Smooth muscle cell (in vitro differentiated cells): ENCODE data around the gene IDUA. TPM values are rescaled to one million over a fixed set of nuclear protein-coding genes. Genes with fewer than 3 reads are reported as not detected.

ENCODE experiments used
- DNase-seq: peaks from one replicate; lab custom pipeline; 2025; ENCODE audit not compliant: unreplicated experiment; lab: John Stamatoyannopoulos, UW
- H2AFZ ChIP-seq: fragments of 200-600 bp; sonication (generic); 2 replicates; pipeline ENCODE4 v1.6.0; 2016; ENCODE audit warnings: antibody characterized with exemption, low read depth, mild to moderate bottlenecking
- H3F3A ChIP-seq: fragments of 200-600 bp; sonication (generic); 2 replicates; pipeline ENCODE4 v1.6.0; 2017; ENCODE audit warnings: antibody characterized with exemption, low read depth
- H3K27ac ChIP-seq: fragments of 200-600 bp; sonication (generic); 2 replicates; pipeline ENCODE4 v1.5.1; 2016; ENCODE audit warnings: low read depth, mild to moderate bottlenecking
- H3K27me3 ChIP-seq: fragments of 200-600 bp; sonication (generic); 2 replicates; pipeline ENCODE4 v1.6.1; 2016; ENCODE audit warnings: low read depth, mild to moderate bottlenecking
- H3K36me3 ChIP-seq: fragments of 200-600 bp; sonication (generic); 2 replicates; pipeline ENCODE4 v1.5.1; 2016; ENCODE audit warnings: low read depth
- H3K4me1 ChIP-seq: fragments of 200-600 bp; sonication (generic); 2 replicates; pipeline ENCODE4 v1.5.1; 2016; ENCODE audit warnings: low read depth
- H3K4me2 ChIP-seq: fragments of 200-600 bp; sonication (generic); 2 replicates; pipeline ENCODE4 v1.6.0; 2016; ENCODE audit warnings: mild to moderate bottlenecking
- H3K4me3 ChIP-seq: fragments of 200-600 bp; sonication (generic); 2 replicates; pipeline ENCODE4 v1.5.1; 2016; ENCODE audit warnings: mild to moderate bottlenecking
- H3K79me2 ChIP-seq: fragments of 200-600 bp; sonication (generic); 2 replicates; pipeline ENCODE4 v1.6.0; 2016; ENCODE audit warnings: low read depth, mild to moderate bottlenecking
- H3K9ac ChIP-seq: fragments of 200-600 bp; sonication (generic); 2 replicates; pipeline ENCODE4 v1.6.0; 2016; ENCODE audit warnings: low read depth
- H3K9me3 ChIP-seq: fragments of 200-600 bp; sonication (generic); replicated peaks from 2 replicates; pipeline ENCODE4 v1.5.1; 2016; ENCODE audit warnings: low read depth
- H4K20me1 ChIP-seq: fragments of 200-600 bp; sonication (generic); 2 replicates; pipeline ENCODE4 v1.6.0; 2016; ENCODE audit warnings: low read depth
- WGBS: methylation state at CpG from one replicate; pipeline ENCODE4 v1.1.7; 2016; ENCODE audit warnings: low lambda C conversion rate; 5-methylcytosine and 5-hydroxymethylcytosine counted together
- polyA plus RNA-seq: library from polyadenylated mRNA; unstranded; fragments of >200 nt; fragmentation: Nextera tagmentation; extraction: Ambion mirVana; gene quantifications from 2 replicates; pipeline ENCODE4 v1.2.1, GENCODE V29; 2016
- total RNA-seq: library from RNA; depleted of rRNA; stranded (reverse); fragments of >200 nt; gene quantifications from 2 replicates; pipeline ENCODE4 v1.2.3, GENCODE V29; 2014
- TF ChIP-seq, protein P1 (sequence below): fragments of 200-600 bp; sonication (generic); IDR thresholded peaks from 2 replicates; pipeline ENCODE4 v1.5.1; 2017; ENCODE audit warnings: borderline replicate concordance, mild to moderate bottlenecking, antibody characterized with exemption; ENCODE audit not compliant: insufficient read depth, poor library complexity, severe bottlenecking

The IDUA gene
- total and polyA plus RNA-seq, 2 experiments from 2014 or later: 6.3 to 49.9 TPM

DNA sequence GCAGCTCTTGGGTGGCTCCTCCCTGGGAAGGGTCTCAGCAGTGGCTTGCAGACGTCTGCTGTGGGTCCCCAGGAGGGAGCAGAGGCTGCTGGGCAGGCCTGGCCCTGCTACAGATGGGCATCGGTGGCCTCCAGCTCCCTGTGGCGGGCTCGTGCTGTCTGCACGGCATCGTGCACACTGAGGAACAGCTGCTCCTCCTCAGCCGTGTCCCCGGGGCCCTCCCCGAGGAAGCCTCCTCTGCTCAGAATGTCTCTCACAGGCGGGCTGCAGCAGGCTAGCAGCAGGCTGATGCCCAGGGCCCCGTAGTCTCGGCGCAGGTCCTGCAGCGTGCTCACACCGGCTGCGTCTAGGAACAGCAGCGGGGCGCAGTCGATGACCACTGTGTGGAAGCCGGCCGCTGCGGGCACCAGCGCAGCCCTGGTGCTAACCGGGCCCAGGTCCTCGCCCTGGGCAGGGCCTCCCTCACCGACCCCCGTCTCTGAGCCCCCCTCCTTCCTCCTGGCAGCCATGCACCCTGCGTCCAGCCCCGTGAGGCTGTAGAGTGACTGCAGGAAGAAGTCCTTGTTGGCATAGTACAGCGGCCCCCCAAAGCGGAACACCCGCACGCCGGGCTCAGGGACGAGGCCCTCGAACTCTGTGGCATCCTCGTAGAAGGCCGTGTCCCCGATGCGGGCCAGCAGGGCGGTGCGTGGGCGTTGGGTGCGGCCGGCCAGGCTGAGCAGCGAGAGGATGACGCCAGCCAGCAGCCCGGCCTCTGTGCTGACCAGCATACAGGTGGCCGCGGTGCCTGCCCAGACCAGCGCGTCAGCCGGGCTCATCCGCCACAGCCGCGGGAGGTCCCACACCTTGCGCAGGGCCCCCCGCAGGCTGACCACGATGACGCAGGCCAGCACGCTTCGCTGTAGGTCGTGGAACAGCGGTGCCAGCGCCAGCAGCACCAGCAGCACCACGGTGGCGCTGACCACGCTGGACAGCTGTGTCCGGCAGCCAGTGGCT lies 2.2 kb downstream of the IDUA start:
- WGBS: 93% methylated on average over 62 of the region's 69 CpGs
- H3K9ac ChIP-seq: no peak overlapping the region
- no peak overlapping the region for H3K4me2 ChIP-seq
- TF ChIP-seq, protein P1, sequence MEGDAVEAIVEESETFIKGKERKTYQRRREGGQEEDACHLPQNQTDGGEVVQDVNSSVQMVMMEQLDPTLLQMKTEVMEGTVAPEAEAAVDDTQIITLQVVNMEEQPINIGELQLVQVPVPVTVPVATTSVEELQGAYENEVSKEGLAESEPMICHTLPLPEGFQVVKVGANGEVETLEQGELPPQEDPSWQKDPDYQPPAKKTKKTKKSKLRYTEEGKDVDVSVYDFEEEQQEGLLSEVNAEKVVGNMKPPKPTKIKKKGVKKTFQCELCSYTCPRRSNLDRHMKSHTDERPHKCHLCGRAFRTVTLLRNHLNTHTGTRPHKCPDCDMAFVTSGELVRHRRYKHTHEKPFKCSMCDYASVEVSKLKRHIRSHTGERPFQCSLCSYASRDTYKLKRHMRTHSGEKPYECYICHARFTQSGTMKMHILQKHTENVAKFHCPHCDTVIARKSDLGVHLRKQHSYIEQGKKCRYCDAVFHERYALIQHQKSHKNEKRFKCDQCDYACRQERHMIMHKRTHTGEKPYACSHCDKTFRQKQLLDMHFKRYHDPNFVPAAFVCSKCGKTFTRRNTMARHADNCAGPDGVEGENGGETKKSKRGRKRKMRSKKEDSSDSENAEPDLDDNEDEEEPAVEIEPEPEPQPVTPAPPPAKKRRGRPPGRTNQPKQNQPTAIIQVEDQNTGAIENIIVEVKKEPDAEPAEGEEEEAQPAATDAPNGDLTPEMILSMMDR: no peak
- no peaks in the 10 kb centered on the region for H3K79me2 ChIP-seq
- no peaks in the 10 kb centered on the region for H3K9me3 ChIP-seq
- H3K4me3 ChIP-seq: no peak overlapping the region
- no peaks in the 10 kb centered on the region for H3K36me3 ChIP-seq
- H4K20me1 ChIP-seq: no peaks in the 10 kb centered on the region
- H2AFZ ChIP-seq: no peak overlapping the region
- no peak overlapping the region for H3K27ac ChIP-seq
- no peak for DNase-seq
- no peaks in the 10 kb centered on the region for H3K27me3 ChIP-seq
- H3F3A ChIP-seq: no peaks in the 10 kb centered on the region
- peaks cover 18% of the 10 kb centered on the region for H3K4me1 ChIP-seq

DNA sequence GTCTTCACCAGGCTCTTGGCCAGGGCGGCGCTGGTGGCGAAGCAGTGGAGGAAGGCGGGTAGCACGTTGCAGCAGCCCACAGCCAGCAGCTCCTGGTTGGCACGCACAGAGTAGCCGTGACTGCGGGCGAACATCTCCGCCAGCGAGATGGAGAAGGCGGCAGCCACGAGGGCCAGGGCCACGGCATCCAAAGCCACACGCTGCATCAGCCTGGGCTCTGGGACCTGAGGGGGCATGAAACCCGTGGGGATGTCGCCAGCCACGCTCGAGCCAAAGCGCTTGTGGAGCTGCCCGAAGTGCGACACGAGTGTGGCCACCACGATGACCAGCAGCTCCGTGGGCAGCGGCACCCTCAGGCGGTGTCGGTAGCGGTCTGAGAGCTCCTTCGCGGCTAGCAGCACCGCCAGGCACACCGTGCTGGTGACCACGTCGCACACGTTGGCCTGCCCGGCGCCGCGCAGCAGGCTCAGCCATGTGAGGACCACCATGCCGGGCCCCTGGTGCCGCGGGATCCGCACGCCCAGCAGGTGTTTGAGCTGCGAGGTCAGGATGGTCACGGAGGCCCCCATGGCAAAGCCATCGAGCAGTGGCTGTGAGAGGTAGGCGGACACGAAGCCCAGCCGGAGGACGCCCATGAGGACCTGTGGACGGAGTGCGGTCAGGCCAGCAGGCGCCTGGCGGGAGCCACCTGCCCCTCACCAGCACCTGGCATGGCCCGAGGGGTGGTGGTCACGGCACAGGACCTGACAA lies 3.1 kb downstream of the IDUA start:
- WGBS: 97% methylated on average over 58 of the region's 58 CpGs
- TF ChIP-seq, protein P1: no peak
- no peaks in the 10 kb centered on the region for H4K20me1 ChIP-seq
- no peak overlapping the region for H2AFZ ChIP-seq
- H3K9ac ChIP-seq: no peak overlapping the region
- no peaks in the 10 kb centered on the region for H3K27me3 ChIP-seq
- no peaks in the 10 kb centered on the region for H3K79me2 ChIP-seq
- H3K27ac ChIP-seq: no peak overlapping the region
- H3F3A ChIP-seq: no peaks in the 10 kb centered on the region
- H3K9me3 ChIP-seq: no peaks in the 10 kb centered on the region
- no peak overlapping the region for H3K4me3 ChIP-seq
- no peaks in the 10 kb centered on the region for H3K36me3 ChIP-seq
- no peak for DNase-seq
- no peak overlapping the region for H3K4me2 ChIP-seq
- peaks cover 14% of the 10 kb centered on the region for H3K4me1 ChIP-seq

DNA sequence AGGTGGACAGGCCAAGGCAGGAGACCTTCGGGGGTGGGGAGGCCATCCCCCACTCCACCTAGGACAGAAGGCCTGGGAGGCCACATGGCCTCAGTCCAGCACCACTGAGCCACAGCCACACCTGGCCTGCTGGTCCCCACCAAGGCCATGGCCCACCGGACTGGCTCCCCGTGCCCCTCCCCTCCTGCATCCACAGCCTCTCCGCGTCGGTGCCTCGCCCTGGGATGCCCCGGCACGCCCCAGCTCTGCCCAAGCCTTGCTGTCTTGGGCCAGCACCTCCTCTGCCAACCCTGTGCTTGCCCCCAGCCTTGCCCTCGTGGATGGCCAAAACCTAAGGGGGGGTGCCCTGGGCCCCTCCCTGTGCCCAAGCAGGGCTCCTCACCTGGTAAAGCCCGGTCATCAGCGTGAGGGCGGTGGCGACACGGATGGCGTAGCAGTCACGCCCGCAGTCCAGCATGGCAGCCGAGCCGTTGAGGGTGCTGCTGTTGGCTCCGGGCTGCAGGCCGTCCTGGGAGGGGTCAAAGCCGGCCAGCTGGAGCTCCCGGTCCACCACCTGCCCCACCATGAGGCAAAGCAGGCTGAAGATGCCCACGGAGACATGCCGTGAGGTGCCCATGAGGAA lies 4.0 kb downstream of the IDUA start:
- no peaks in the 10 kb centered on the region for H3K36me3 ChIP-seq
- H3K4me2 ChIP-seq: no peak overlapping the region
- no peak overlapping the region for H3K9ac ChIP-seq
- peaks cover 7% of the 10 kb centered on the region for H3K27me3 ChIP-seq
- DNase-seq: no peak
- peaks cover 7% of the 10 kb centered on the region for H4K20me1 ChIP-seq
- peaks cover 6% of the 10 kb centered on the region for H3K4me1 ChIP-seq
- no peak overlapping the region for H2AFZ ChIP-seq
- H3K4me3 ChIP-seq: no peak overlapping the region
- no peaks in the 10 kb centered on the region for H3K79me2 ChIP-seq
- no peak overlapping the region for H3K27ac ChIP-seq
- no peaks in the 10 kb centered on the region for H3F3A ChIP-seq
- TF ChIP-seq, protein P1: no peak
- WGBS: 95% methylated on average over 25 of the region's 26 CpGs
- H3K9me3 ChIP-seq: no peaks in the 10 kb centered on the region
